HG02571 (cell line): ENCODE results near the gene NUPR1.
"Not testable (repeated sequence)": the region's sequence is repeated elsewhere in the genome, so short reads cannot be mapped to it uniquely, and the experiment has no call there.

ENCODE experiments used
- ATAC-seq: cut with Tn5 transposase; IDR thresholded peaks from one replicate; pipeline ENCODE4 v1.9.1; 2021; ENCODE audit warnings: mild to moderate bottlenecking, moderate library complexity; ENCODE audit not compliant: unreplicated experiment

NUPR1 gene

DNA sequence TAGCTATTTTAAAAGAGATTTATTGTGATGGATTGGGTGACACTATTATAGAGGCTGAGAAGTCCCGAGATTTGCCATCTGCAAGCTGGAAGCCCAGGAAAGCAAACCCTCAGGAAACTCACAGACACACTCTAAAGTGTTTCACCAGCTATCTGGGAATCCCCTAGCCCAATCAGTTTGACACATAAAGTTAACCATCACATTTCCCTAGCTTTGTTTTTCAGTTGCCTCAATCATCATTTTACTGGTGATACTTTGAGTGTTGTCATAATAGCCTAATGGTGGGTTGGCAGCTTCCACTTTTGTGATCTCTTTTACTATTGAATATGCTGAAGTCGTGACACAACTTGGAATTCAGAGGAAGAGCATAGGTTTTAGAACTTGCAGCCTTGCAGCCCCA lies 16.8 kb upstream of the NUPR1 start:
- ATAC-seq = no peak

GRCh38 chr16:28554634-28555423 lies 16.1 kb upstream of the NUPR1 start:
- ATAC-seq = no peak

DNA sequence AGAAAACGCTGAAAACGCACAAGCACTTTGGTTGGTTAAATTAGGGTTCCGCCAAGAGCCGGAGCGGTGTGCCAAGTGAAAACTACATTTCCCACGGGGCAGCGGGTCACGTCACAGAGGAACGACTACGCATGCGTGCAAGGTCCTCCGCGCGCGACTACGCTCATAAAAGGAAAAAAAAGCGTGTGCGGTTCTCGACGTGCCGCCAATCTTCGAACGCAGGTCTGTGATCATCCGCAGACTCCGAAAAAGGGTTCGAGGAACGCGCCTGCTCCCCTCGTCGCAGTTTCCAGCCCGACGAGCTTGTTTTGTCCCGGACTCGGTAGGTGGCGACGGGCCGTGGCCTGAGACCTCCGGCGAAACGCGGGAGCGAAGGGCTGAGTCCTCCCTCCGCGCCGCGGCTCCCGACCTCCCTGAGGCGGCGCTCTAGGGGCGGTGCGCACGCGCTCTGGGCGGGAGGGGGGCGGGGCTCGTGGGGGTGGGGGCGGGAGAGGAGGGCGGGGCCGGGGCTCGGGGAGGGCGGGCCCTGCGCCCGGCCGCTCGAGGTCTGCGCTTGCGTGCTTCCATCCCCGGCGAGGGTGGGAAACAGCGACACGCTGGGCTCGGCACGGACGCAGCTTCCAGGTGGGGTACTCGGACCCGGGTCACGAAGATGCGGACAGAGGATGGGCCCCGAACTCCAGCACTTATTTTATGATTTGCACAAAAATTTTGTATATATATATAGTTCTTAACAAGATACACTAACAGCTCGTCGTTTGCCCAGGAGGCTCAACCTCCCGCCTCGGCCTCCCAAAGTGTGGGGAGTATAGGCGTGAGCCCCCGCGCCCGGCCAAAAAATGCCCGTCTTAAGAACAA lies 15.2 kb upstream of the NUPR1 start, which contains the start of gene SGF29:
Gene SGF29 (plus strand): TSS at position 145 of the 858 bp plus-strand sequence. CDS start 27,150 bp downstream, outside the sequence.
- peak; percentile 69 for ATAC-seq

- ATAC-seq = no peak
Observed at GRCh38 chr16:28549301-28549899, 10.6 kb upstream of the NUPR1 start.

DNA sequence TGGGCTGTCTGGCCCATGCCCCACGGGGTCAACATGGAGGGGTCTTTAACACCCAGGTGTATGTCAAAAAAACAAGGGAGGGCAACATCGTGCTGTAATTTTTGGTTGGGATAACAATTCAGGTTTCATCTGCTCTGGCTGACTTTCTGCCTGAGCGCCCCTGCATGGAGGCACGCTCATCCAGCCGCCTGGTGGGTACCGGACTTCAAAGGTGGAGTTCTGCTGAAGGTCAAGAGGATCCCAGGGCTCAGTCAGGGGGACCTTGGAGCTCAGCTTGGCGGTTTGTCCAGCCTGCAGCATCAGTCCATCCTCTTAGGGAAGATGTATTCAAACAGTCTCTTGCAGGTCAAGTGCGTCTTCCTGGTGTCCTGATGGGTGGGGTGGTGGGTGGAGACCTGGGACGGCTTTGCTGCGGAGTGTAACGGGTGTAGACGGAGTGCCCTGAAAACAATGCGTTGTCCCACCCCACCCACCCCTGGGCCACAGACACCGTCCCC lies 9.6 kb upstream of the NUPR1 start:
- ATAC-seq = no peak

DNA sequence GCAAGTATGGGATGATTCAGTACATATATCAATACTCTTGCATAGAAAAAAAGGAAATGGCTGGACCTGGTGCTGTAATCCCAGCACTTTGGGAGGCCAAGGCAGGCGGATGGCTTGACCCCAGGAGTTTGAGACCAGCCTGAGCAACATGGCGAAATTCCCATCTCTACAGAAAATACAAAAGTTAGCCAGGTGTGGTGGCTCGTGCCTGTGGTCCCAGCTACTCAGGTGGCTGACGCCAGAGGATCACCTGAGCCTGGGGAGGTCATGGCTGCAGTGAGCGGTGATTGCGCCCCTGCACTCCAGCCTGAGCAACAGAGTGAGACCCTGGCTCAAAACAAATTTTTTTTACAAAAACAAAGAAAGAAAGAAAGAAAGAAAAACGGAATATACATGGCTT lies 7.9 kb upstream of the NUPR1 start:
- ATAC-seq = no peak

GRCh38 chr16:28545964-28546363 lies 7.2 kb upstream of the NUPR1 start:
- ATAC-seq = not testable (repeated sequence)

DNA sequence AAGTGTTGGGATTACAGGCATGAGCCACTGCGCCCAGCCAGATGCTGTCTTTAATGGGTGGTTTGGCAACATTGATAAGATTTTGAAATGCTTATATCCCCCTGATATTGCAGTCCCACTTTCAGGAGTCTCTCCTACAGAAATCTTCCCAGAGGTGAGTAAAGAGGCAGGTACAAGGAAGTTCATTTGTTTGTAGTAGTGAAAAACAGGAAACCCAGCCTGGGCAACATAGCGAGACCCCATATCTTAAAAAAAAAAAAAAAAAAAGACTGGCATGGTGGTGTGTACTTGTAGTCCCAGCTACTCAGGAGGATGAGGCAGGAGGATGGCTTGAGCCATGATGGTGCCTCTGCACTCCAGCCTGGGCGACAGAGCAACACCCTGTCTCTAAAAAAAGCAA lies 6.2 kb upstream of the NUPR1 start:
- ATAC-seq = no peak

DNA sequence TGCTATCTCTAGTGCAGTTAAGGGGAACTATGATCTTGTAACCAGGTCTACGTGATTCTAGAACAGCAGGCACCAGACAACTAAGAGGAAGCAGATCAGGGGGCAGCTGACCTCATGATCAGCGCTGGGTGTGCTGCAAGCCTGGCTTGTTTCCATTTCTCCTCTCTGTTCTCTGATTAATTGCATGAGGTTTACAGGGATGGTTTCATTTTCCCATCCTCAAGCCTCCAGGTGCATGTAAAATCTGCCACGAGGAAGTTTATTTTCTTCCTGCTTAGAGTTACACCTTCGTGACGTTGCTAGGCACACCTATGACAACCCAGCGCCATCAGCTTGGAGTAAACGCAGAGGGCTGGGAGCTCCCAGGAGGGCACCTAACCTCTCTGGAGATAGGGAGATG lies 4.3 kb upstream of the NUPR1 start:
- no peak for ATAC-seq

GRCh38 chr16:28542646-28543045 lies 3.9 kb upstream of the NUPR1 start:
- no peak for ATAC-seq

DNA sequence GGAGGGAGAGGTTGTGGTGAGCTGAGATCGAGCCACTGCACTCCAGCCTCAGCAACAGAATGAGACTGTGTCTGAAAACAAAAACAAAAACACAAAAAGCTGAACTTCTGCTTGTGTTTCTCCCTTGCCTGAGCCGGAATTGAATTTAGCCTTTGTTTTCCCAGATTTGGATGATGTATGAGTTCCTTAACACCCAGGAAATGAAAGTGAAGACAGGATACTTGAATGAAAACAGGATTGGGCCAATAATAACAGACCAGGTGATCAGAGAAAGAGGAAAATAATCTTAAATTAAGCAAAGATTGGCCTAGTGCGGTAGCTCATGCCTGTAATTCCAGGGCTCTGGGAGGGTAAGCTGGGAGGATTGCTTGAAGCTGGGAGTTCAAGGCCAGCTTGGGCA lies 1.6 kb upstream of the NUPR1 start:
- ATAC-seq = no peak

- no peak for ATAC-seq
Observed at GRCh38 chr16:28537964-28538732, 626 bp downstream of the NUPR1 start.

DNA sequence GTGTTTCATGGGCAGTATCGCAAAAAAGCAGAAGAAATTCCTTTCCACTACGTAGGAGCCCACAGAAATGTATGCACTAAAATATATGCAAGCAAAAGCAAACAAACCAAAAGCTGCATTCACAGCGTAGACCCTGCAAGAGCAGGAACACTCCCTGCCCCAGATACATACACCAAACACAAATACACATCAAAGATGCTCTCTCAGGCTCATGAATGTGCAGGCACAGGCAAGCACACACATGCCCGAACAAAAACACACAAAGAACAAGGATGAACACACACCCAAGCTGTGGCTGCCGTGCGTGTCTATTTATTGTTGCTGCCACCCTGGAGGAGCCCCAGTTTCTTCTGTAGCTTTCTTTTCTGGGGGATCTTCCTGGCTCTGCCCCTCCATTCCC lies 1.7 kb downstream of the NUPR1 start:
- ATAC-seq = no peak

DNA sequence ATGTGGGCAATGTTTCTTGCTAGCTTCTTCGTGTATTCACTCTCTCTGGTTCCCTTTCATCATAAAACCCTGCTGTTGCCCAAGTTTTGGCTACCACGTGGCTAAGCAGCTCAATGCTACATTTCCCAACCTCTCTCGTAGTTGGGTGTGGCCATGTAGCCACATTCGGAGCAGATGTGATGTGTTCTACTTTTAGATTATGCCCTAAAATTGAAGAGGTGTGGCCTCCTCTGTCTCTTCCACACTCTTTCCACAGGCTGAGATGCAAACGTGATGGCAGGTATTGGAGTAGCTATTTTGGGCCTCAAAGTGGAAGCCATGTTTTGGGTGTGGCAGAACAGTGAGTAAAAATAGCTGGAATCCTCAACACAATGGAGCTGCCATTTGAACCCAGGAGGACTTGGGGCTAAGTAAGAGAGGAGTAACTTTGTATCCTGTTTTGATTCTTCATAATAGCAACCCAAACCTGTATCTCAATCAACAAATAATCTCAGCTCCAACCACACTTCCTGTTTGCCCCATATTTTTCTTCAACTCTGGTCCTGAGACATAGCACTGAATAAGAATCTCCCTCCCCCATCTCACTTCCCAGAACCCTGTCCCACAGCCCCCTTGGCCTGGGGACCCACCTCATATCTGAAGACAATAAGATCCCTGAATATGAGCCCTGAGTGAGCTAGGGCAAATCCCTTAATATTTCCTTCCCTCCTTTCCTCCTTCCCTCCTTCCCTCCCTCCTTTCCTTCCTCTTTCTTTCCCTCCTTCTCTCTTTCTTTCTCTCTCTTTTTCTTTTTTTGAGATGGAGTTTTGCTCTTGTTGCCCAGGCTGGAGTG lies 4.0 kb downstream of the NUPR1 start:
- no peak for ATAC-seq

GRCh38 chr16:28532940-28533647 lies 5.7 kb downstream of the NUPR1 start:
- no peak for ATAC-seq

DNA sequence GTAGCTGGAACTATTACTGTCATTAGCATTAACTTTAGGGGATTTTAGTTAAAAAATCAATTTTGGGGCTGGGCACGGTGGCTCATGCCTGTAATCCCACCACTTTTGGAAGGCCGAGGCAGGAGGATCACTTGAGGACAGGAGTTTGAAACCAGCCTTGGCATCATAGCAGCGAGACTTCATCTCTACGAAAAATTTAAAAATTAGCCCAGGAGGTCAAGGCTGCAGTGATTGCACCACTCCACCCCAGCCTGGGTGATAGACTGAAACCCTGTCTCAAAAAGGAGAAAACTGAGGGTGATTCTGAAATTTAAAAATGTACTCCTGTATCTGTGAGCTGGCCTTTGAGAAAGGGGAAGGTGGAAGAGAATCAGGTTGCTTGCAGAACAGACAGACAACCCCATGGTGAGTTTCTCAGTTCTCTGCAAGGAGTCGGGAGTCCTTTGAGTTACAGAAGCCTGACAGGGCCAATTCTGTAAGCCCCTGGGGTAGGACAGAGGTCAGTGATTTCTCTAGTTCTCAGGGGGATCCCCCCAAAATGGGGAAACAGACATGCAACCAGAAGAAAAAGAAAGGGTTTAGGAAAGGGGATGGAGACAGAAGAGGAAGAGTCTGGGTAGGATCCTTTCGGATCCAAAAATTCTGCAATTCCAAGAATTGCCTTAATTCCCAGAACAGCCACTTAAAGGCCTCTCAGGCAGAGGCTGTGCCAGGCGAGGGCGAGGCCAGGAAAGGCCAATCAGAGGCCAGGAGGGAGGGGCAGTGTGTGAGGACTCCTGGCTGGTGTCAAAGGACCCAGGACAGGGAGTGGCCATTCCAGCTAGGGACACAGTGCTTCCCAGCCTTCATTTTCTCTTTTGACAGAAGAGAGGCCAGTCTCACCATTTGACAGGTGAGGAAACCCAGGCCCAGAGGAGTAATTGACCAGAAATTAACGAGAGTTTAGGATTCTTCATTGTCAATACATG lies 6.7 kb downstream of the NUPR1 start:
- no peak for ATAC-seq

DNA sequence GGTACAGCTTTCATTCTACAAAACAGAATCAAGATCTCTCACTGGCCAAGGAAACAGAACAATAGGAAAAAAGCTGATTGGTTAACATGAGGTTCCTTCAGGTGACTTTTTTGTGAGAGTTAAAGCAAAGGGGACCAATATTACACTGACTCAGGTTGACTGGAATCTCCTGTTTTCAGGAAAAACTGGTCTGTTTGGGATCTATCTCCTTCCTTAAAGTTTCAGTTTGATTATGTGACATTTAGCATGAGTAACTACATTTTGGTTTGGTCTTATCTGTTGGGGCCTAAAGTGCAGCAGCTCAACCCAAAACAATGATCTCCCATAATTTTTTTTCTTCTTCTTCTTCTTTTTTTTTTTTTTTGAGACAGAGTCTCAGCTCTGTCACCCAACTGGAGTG lies 9.7 kb downstream of the NUPR1 start:
- no peak for ATAC-seq

- ATAC-seq = no peak
Observed at GRCh38 chr16:28528463-28528867, 10.3 kb downstream of the NUPR1 start.
